ENCODE results near the gene ZNF791. TPM values are rescaled to one million over a fixed set of nuclear protein-coding genes. Genes with fewer than 3 reads are reported as not detected.

The ZNF791 gene
- total and polyA plus RNA-seq, 2 of the 13 experiments (the other 11 are each of a cell fraction or from before 2014, with no cell fraction given), result 12.8 to 17.4 TPM

- 96% methylated on average over 9 of the region's 9 CpGs for WGBS (ENCODE audit: low lambda C conversion rate)
- no peaks in the 10 kb centered on the region for H3K9me3 ChIP-seq (ENCODE audit: low read length)
- ATAC-seq (no peak), FAIRE-seq (no peak), DNase-seq (ENCODE audit: low spot score) (no peak)
- ChIA-PET CTCF (ENCODE audit: low intra/inter-chr PET ratio, low total read pairs) (no interaction called here), POLR2A (no interaction called here)
- no TSS peak for BruUV-seq (replicated peaks)
- intact Hi-C loops (cut with micrococcal nuclease; ENCODE audit: unreplicated experiment) (no loop called here), in situ Hi-C loops (cut with HindIII; ENCODE audit: extremely low pct_ligation_motif_present, low pct_unique_long_range_greater_than_20kb) (no loop called here)
- H3K79me2 ChIP-seq (ENCODE audit: insufficient read depth, low read length), result no peaks in the 10 kb centered on the region
- no peaks in the 10 kb centered on the region for H4K20me1 ChIP-seq (ENCODE audit: insufficient read depth, low read length)
- no peak overlapping the region for H3K27ac ChIP-seq (ENCODE audit: extremely low read length, insufficient read depth, low read length)
- TF ChIP-seq KDM6A (CRISPR knock-in tag; IDR thresholded peaks at IDR 0.05; ENCODE audit: low read depth) (no peak), SRSF1 (optimal IDR thresholded peaks at IDR 0.05; ENCODE audit: low read depth, low read length) (no peak), THAP7 (CRISPR knock-in tag; IDR thresholded peaks at IDR 0.05) (no peak), ZNF644 (CRISPR knock-in tag; IDR thresholded peaks at IDR 0.05; ENCODE audit: low read depth) (no peak), HMGXB4 (CRISPR knock-in tag; IDR thresholded peaks at IDR 0.05; ENCODE audit: borderline replicate concordance in 1 of 2, low read depth in 1 of 2) (no peak), ZFAT (CRISPR knock-in tag; conservative IDR thresholded peaks at IDR 0.05) (no peak), ZNF367 (CRISPR knock-in tag; IDR thresholded peaks at IDR 0.05; ENCODE audit: borderline replicate concordance) (no peak), SIN3A (IDR thresholded peaks at IDR 0.05; ENCODE audit: borderline replicate concordance, low read depth, low read length) (no peak), ZNF362 (CRISPR knock-in tag; IDR thresholded peaks at IDR 0.05; ENCODE audit: borderline replicate concordance) (no peak), HNF4A (CRISPR knock-in tag; IDR thresholded peaks at IDR 0.05) (no peak), ZNF430 (CRISPR knock-in tag; IDR thresholded peaks at IDR 0.05) (no peak), ZNF547 (CRISPR knock-in tag; IDR thresholded peaks at IDR 0.05) (no peak), ZNF18 (CRISPR knock-in tag; IDR thresholded peaks at IDR 0.05; ENCODE audit: insufficient replicate concordance) (no peak), ZBTB8A (CRISPR knock-in tag; IDR thresholded peaks at IDR 0.05; ENCODE audit: borderline replicate concordance, low read depth) (no peak)
- peaks cover 4 to 29% of the 10 kb centered on the region in 2 experiments; a peak in 4 of 5 replicates for H3K36me3 ChIP-seq (replicated peaks in 1 of 2; ENCODE audit: control insufficient read depth in 1 of 2, insufficient read depth in 2 of 2, low read length in 2 of 2)
- no peaks in the 10 kb centered on the region for H3K27me3 ChIP-seq (ENCODE audit: control insufficient read depth in 1 of 2, insufficient read depth in 2 of 2, low read length in 2 of 2)
- H2AFZ ChIP-seq (ENCODE audit: low read length), result no peak overlapping the region
- H3K4me3 ChIP-seq (replicated peaks in 1 of 3; ENCODE audit: insufficient read depth in 1 of 3, low read depth in 2 of 3, low read length in 3 of 3), result no peak overlapping the region
- no peak overlapping the region for H3K9ac ChIP-seq (ENCODE audit: insufficient read depth, low read depth, low read length)
- no peak overlapping the region for H3K4me2 ChIP-seq (ENCODE audit: low read depth, low read length)
- H3K4me1 ChIP-seq (ENCODE audit: insufficient read depth, low read length), result peaks cover 31% of the 10 kb centered on the region
Measured at GRCh38 chr19:12581100-12581499, 29.6 kb upstream of the ZNF791 start.
